Neutrophil (primary cell): ENCODE measurements around the gene CYP21A2.

Experiments used
- H3K27ac ChIP-seq: fragments of 200-600 bp; sonication (generic); 2 replicates; pipeline ENCODE4 v1.5.1; 2016; ENCODE audit warnings: mild to moderate bottlenecking, moderate library complexity
- H3K27me3 ChIP-seq: fragments of 200-600 bp; sonication (generic); 2 replicates; pipeline ENCODE4 v1.6.0; 2016; ENCODE audit warnings: mild to moderate bottlenecking
- H3K36me3 ChIP-seq: fragments of 200-600 bp; sonication (generic); 2 replicates; pipeline ENCODE4 v1.5.1; 2017
- H3K4me1 ChIP-seq, 2 experiments: fragments of 200-600 bp in 1 of 2; sonication (generic) in 1 of 2; 1 replicate in 1 of 2; 2 replicates in 1 of 2; pipeline versions ENCODE4 v1.5.1 to v1.6.1; 2013 to 2016; ENCODE audit warnings: low read depth in 1 of 2, low read length in 1 of 2, mild to moderate bottlenecking in 1 of 2, moderate library complexity in 1 of 2; ENCODE audit not compliant: control insufficient read depth in 1 of 2, insufficient read depth in 1 of 2
- H3K4me3 ChIP-seq, 2 experiments: fragments of 200-600 bp in 1 of 2; sonication (generic) in 1 of 2; 1 replicate in 1 of 2; 2 replicates in 1 of 2; pipeline ENCODE4 v1.5.1; 2013 to 2016; ENCODE audit warnings: low read depth in 1 of 2, low read length in 1 of 2, mild to moderate bottlenecking in 1 of 2, moderate library complexity in 1 of 2
- H3K9me3 ChIP-seq: fragments of 200-600 bp; sonication (generic); 2 replicates; pipeline ENCODE4 v1.5.1; 2016
- TF ChIP-seq, protein P1 (sequence below): fragments of 200-600 bp; sonication (generic); IDR thresholded peaks from 2 replicates; pipeline ENCODE4 v1.5.1; 2016; ENCODE audit warnings: antibody characterized with exemption

The CYP21A2 gene

DNA sequence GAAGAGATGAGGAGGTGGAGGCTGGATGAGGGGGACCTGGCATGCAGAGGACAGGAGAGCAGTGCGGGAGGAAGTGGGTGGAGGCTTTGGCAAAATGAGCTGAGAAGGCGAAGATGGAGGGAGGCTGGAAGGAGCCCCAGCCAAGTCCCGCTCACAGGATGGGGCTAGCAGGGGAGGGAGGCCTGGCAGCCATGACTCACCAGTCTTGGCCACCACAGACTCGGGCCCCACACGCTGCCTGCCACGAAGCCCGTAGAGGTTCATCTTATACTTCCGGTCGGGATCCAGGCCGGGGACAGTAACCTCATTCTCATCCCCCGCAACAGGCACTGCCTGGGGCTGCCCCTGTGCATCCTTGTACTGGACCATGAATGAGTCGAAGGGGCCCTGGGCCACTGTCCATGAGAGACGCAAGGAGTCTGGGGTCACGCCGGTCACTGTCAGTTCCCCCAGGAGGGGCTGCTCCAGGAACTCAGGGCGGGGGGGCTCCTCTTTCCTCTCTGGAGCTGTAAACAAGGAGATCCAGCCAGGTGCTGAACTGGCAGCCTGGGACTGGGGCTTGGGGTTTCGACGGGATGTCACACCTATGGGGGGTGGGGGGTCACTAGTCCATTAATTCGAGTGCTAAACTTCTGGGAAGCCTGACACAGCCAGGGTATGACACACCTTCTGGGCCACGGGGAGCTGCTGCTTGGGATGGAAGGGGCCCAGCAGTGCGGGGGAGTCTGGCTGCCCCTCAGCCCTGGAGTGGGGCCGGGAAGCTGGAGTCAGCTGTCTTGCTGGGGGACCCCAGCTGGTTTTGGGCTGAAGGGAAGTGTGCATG lies 43.2 kb downstream of the CYP21A2 start:
- no peak overlapping the region for H3K4me3 ChIP-seq
- H3K27ac ChIP-seq: no peak overlapping the region
- no peaks in the 10 kb centered on the region for H3K36me3 ChIP-seq
- no peaks in the 10 kb centered on the region for H3K9me3 ChIP-seq
- H3K4me1 ChIP-seq: no peaks in the 10 kb centered on the region
- H3K27me3 ChIP-seq: peaks cover 24% of the 10 kb centered on the region
- TF ChIP-seq, protein P1, sequence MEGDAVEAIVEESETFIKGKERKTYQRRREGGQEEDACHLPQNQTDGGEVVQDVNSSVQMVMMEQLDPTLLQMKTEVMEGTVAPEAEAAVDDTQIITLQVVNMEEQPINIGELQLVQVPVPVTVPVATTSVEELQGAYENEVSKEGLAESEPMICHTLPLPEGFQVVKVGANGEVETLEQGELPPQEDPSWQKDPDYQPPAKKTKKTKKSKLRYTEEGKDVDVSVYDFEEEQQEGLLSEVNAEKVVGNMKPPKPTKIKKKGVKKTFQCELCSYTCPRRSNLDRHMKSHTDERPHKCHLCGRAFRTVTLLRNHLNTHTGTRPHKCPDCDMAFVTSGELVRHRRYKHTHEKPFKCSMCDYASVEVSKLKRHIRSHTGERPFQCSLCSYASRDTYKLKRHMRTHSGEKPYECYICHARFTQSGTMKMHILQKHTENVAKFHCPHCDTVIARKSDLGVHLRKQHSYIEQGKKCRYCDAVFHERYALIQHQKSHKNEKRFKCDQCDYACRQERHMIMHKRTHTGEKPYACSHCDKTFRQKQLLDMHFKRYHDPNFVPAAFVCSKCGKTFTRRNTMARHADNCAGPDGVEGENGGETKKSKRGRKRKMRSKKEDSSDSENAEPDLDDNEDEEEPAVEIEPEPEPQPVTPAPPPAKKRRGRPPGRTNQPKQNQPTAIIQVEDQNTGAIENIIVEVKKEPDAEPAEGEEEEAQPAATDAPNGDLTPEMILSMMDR: no peak

DNA sequence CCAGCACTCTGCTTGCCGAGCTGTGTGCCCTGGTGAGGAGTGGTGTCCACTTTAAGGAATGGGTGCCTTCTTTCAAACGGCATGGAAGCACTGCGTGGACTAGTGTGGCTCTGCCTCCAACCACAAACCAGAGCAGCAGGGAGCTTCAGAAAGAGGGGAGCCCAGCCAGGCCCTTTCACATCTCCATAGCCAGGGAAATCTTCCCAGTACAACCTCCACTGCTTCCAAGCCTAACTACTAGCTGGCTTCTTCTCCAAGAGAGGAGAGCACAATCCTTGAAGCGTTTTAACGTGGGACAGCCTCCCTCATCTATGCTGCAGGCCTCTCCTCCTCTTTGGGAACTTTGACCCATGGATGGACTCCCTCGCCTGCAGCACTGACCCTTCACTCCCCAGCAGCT lies 44.3 kb downstream of the CYP21A2 start:
- Histone ChIP-seq H3K36me3 (no peaks in the 10 kb centered on the region), H3K4me1 (no peaks in the 10 kb centered on the region), H3K27me3 (peaks cover 35% of the 10 kb centered on the region), H3K27ac (no peak overlapping the region), H3K4me3 (no peak overlapping the region), H3K9me3 (no peaks in the 10 kb centered on the region)
- TF ChIP-seq, protein P1: no peak

DNA sequence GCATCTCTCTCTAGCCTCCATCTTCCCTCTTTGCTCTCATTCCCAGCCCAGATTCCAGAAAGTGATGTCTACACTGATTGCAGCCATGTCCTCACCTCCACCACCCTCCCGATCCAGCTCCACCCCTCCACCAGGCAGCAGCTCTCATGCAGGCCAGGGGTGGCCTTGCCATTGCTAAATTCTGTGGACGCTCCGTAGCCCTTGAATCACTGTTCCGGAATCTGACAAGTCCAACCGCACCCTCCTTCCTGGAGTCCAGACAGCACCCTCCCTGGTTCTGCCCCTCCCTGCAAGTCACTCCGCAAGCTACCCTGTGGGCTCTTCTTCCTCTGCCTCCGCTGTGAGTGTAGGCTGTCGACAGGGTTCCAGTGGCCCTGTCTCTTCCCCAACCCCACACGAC lies 44.7 kb downstream of the CYP21A2 start:
- Histone ChIP-seq H3K36me3 (no peaks in the 10 kb centered on the region), H3K27me3 (peaks cover 40% of the 10 kb centered on the region), H3K9me3 (no peaks in the 10 kb centered on the region), H3K27ac (no peak overlapping the region), H3K4me1 (no peaks in the 10 kb centered on the region), H3K4me3 (no peak overlapping the region)
- TF ChIP-seq, protein P1: no peak

DNA sequence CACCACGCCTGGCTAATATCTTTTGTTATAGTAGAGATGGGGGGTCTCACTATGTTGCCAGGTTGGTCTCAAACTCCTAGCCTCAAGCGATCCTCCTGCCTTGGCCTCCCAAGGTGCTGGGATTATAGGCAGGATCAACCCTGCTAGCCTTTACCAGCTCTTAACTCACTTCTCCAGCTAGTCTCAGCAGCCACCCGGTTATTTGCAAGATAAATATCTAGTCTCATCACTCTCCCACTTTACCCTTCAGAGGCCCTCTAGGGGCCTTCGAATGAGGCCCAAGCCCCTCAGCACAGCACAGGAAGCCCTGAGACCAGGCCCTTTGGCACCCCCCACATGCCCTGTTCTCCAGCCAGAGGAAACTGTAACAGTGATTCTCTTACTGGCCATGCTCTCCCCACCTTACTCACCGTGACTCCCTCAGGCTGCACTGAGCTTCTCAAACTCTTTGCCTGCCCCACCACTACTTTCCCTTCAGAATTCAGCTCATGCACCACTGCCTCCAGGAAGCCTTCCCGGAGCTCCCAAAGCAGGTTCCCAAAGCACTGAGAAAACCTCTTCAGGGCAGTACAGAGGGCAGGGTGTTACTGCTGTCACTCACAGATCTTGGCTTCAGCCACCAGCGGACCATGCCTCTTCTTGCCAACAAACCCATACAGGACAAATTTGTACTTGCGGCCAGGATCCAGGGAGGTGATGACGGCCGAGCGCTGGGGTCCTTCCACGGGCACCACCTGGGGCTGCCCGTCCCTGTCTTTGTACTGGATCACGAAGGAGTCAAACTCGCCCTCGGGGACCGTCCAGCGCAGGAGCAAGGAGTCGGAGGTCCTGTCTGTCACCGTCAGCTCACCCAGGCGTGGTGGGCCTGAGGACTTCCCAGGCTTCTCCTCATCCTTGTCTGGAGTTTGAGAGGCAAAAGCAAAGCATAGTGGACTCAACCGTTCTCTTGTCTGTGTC lies 45.9 kb downstream of the CYP21A2 start:
- Histone ChIP-seq H3K27ac (no peak overlapping the region), H3K4me1 (no peaks in the 10 kb centered on the region), H3K36me3 (no peaks in the 10 kb centered on the region), H3K9me3 (no peaks in the 10 kb centered on the region), H3K27me3 (peaks cover 51% of the 10 kb centered on the region), H3K4me3 (no peak overlapping the region)
- TF ChIP-seq, protein P1: no peak

DNA sequence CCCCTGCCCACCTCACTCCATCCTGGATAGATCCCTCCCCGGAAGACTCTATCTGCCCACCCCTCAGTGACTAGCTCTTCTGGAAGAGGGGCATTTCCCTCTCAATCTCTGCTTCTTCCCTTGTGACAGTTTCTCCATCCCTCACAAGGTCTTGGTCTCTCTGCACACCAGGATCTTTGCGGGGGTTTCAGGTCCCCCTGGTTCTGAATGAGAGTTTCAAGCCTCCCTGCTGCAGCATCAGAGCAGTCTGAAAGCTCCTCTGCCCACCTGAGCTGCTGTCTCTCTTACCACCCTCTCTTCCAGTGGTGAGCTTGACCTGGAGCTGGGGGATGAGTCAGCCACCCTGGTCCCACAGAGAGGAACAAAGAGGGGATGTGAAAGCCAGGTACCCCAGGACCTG lies 46.6 kb downstream of the CYP21A2 start:
- H3K4me1 ChIP-seq: no peaks in the 10 kb centered on the region
- H3K36me3 ChIP-seq: no peaks in the 10 kb centered on the region
- H3K9me3 ChIP-seq: no peaks in the 10 kb centered on the region
- H3K4me3 ChIP-seq: no peak overlapping the region
- H3K27me3 ChIP-seq: peaks cover 58% of the 10 kb centered on the region
- no peak overlapping the region for H3K27ac ChIP-seq
- TF ChIP-seq, protein P1: no peak
